A673 (cell line): ENCODE results near the gene FNDC11.

Experiments
- CTCF ChIP-seq: fragments of 300-800, 200-600 bp; sonication (generic); conservative IDR thresholded peaks from 2 replicates; pipeline ENCODE4 v1.5.1; 2017; ENCODE audit warnings: low read depth, mild to moderate bottlenecking, antibody characterized with exemption, low read length, moderate library complexity, mixed read lengths
- EZH2 ChIP-seq: fragments of 200-600 bp; sonication (generic); IDR thresholded peaks from 2 replicates; pipeline ENCODE4 v1.6.1; 2017; ENCODE audit warnings: borderline replicate concordance, low read depth, mild to moderate bottlenecking, mixed read lengths, antibody characterized with exemption, low read length; ENCODE audit not compliant: poor library complexity, severe bottlenecking

- TF ChIP-seq CTCF, result no peak
- TF ChIP-seq EZH2, result no peak
These were observed 23.4 kb downstream of the FNDC11 start for GRCh38 chr20:63577317-63577894.
